NB4 (cell line): ENCODE results near the gene EOLA1.

Experiments
- DNase-seq: peaks from one replicate; pipeline ENCODE4 v3.0.0; 2010; ENCODE audit warnings: low read depth
- H3K4me3 ChIP-seq: one replicate; pipeline ENCODE4 v1.5.1; 2011; ENCODE audit warnings: mild to moderate bottlenecking, low read depth, low read length, moderate library complexity
- MYC ChIP-seq: IDR thresholded peaks from 2 replicates; pipeline ENCODE4 v1.6.1; 2011; ENCODE audit warnings: low read depth, low read length
- POLR2A ChIP-seq: IDR thresholded peaks from 2 replicates; pipeline ENCODE4 v1.6.1; 2011; ENCODE audit warnings: mild to moderate bottlenecking; ENCODE audit not compliant: insufficient read length; ENCODE audit errors: extremely low read depth
- TF ChIP-seq, protein P1 (sequence below): IDR thresholded peaks from one replicate; pipeline ENCODE4 v1.5.1; 2012; ENCODE audit warnings: low read depth, low read length
- TF ChIP-seq, protein P2 (sequence below): IDR thresholded peaks from 2 replicates; pipeline ENCODE4 v1.6.1; 2011; ENCODE audit warnings: low read depth, low read length

Gene EOLA1

DNA sequence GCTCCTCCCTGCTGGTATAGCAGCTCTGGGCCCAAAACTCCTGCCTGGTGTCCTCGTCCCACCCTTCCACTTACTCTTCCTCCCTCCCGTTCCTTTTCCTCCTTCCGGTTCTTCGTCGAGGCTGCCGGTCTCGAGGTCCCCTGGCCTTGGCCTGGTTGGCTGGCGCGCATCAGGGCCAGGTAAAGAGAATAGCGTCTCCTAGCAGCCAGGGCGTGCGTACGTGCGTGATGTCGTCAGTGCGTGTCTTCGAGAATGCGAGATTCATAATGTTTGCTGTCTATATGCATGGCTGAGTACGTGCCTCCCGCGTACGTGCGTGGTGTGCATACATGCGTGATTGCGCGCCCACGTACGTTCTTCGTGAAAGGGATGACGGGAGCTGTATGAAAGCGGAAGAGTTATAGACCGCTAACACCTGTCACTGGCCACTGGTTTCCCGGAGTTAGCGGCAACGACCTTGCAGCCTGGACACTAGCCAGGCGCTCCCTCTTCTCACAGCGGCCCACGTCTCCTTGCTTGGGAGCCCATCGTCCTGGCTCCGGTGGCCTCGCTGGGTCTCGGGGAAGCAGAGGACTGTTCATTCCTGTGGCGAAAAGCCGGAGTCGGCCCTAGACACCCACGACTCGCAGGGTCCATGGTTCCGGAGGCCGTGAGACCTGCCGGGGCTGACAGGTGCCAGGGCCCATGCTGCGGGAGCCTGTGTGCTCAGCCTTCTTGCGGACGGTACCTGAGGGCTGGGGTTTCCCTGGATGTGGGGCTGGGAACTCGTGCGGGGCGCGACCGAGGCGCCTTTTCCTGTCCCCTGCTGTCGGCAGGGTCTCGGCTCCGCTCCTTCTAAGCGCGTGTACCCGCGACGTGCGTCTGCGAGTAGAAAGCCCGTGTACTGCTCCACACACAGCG is at the start of gene EOLA1:
Gene EOLA1 (plus strand): TSS at position 392 of the 900 bp plus-strand sequence. CDS start 4,619 bp downstream, outside the sequence.
- peak; percentile 97 for DNase-seq
- peak within 1 kb of the TSS; percentile 80 for H3K4me3 ChIP-seq
- TF ChIP-seq MYC (no peak), POLR2A (peak; percentile 37)
- TF ChIP-seq, protein P1, sequence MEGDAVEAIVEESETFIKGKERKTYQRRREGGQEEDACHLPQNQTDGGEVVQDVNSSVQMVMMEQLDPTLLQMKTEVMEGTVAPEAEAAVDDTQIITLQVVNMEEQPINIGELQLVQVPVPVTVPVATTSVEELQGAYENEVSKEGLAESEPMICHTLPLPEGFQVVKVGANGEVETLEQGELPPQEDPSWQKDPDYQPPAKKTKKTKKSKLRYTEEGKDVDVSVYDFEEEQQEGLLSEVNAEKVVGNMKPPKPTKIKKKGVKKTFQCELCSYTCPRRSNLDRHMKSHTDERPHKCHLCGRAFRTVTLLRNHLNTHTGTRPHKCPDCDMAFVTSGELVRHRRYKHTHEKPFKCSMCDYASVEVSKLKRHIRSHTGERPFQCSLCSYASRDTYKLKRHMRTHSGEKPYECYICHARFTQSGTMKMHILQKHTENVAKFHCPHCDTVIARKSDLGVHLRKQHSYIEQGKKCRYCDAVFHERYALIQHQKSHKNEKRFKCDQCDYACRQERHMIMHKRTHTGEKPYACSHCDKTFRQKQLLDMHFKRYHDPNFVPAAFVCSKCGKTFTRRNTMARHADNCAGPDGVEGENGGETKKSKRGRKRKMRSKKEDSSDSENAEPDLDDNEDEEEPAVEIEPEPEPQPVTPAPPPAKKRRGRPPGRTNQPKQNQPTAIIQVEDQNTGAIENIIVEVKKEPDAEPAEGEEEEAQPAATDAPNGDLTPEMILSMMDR, result no peak
- TF ChIP-seq, protein P2, sequence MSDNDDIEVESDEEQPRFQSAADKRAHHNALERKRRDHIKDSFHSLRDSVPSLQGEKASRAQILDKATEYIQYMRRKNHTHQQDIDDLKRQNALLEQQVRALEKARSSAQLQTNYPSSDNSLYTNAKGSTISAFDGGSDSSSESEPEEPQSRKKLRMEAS, result peak; percentile 71

DNA sequence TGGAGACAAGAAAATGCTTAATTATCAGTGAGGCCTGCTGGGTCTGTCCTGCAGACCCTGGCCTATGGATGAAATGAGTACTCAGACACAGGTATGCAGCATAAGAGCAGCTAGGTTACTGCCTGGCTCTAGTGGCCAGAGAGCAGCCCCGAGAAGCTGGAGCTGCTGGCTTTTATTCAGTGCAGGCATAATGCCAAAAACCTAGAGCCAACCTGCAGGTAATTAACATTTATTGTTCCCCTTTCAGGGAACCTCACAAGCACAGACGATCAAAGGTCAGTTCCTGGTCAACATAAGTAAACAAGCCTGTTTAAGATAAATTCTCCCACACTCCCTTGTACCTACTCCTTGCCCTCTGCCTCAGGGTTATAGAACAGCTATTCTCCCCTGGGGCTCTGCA is 49.0 kb upstream of the EOLA1 start:
- DNase-seq, result no peak
- TF ChIP-seq, protein P1, result no peak
- TF ChIP-seq, protein P2, result no peak
- TF ChIP-seq MYC, result no peak
- TF ChIP-seq POLR2A, result no peak
- H3K4me3 ChIP-seq, result no peak overlapping the region

DNA sequence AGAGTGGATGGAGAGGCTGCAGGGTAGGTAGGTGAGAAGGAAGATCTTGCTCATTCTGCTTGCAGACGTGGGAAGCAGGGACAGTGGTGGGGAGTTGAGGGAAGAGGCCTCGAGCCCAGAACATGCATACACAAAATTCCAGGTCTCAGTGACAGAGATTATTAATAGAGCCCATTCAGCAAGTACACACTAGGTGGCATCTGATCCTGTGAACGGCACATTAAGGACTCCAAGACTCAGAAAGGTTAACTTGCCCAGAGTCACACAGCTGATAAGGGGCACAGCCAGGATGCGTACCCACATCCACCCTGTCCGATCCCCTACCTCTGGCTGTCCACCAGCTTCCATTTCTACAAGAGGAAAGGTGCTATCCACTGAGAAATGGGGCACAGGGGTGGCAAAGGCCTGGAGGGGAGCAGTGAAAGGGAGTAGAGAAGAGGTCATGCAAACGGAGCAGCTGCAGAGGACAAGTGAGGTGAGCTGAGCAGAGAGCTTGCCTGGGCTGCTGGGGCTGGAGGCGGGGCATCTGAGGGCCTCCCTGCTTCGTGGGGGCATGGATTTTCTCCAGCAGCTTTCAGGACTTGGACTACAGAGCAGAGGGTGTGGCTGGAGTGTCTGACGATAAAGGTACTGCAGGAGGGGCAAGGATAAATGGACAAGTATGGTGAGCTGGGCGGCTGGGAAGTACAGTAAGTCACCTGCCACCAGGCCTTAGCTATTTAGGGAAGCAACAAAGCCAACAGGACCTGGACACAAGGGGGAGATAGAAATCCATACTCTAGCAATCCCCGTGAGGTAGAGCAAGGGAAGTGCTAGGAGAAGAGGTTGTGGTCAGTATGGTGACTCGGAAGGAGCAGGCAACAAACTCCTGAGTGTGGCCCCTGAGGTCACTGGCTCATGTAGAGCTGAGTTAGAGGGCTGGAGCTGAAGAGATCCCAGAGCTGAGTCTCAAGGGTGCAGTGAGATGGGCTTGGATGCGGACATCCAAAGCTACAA is 46.9 kb upstream of the EOLA1 start:
- H3K4me3 ChIP-seq, result no peak overlapping the region
- peak; percentile 46 for DNase-seq
- TF ChIP-seq, protein P1, result peak; percentile 22
- no peak for TF ChIP-seq POLR2A

DNA sequence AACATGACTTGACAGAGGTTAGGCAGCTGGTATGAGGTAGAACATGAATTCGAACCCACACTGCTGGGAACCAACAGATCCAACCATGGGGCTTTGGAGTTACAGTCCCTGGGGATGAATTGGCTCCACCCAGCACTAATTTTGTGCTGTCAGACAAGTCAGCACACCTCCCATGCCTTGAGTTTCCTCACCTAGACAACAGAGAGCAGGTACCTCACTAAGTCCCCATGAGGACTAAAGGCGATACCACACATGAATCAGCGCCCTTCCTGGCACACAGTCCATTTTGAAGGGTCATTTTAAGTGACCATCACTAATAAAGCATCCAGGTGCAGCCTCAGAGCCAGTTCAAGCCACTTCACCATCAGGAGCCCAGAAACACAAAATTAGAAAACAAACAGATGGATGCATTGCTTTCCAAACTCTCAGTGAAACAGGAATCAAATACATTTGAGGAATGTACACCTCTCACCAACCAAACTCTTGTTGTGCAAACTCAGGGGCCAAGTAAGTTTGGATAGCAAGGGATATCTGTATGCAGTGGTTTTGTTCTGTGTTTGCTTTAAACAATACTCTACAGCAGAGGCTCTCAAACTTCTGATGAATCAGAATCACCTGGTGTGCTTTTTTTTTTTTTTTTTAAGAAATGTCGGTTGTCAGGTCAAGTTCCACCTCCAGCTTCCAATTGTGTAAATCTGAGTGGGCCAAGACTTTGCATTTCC is 45.8 kb upstream of the EOLA1 start:
- TF ChIP-seq, protein P1, result no peak
- TF ChIP-seq POLR2A, result no peak
- no peak for TF ChIP-seq MYC
- TF ChIP-seq, protein P2, result no peak
- H3K4me3 ChIP-seq, result no peak overlapping the region
- no peak for DNase-seq

DNA sequence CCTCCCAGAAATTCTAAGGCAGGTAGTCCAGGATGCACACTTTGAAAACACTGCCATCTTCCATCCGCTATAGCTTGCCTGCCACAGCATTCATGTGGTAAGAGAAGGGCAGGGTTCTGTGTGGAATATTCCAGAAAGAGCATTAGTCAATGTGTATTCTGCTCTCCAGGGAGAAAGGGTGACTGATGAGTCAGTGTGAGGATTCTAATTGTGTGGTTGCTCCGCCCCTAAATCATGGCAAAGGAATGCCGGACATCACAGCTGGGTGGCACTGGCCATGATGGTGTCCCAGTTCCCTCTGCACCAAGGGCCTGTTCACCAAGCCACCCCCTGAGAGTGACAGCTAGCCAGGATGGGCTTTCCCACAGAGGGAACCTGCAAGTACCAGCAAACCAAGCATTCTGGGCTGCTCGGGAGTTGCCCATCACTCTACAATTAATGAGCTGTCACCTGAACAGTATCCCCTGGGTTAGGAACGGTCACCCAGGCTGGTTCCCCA is 45.2 kb upstream of the EOLA1 start:
- DNase-seq, result no peak
- TF ChIP-seq POLR2A (no peak), MYC (no peak)
- TF ChIP-seq, protein P1, result no peak
- TF ChIP-seq, protein P2, result no peak
- no peak overlapping the region for H3K4me3 ChIP-seq
